ENCODE measurements around the gene OSBP2. TPM values are rescaled to one million over a fixed set of nuclear protein-coding genes. Genes with fewer than 3 reads are reported as not detected.

OSBP2 gene
- polyA plus RNA-seq, 1 donor (not counting 4 experiments of a cell fraction or from before 2014, with no cell fraction given) = 3.0 TPM

DNA sequence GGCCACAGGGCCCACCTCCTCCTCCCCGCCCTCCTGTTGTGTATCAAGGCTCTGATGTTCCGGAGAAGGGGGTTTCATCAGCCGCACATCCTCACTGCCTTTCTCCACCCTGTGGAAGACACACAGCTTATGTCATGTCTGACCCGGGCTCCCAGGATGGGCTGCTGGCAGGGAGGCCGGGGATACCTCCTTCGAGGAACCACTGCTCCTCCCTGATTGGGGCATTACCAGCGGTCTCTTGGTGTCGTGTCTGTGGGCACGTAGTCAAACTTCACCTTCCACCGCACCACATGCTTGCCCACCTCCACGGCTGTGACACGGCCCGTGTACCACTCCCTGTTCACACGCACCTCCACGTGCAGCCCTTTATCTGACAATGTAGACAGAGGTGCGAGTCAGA, 238.0 kb downstream of the OSBP2 start:
- Histone ChIP-seq H3K9me3 (ENCODE audit: control insufficient read depth, low read depth, low read length) (no peaks in the 10 kb centered on the region), H3K9me1 (ENCODE audit: control insufficient read depth, extremely low read depth, insufficient read depth, low read length) (no peaks in the 10 kb centered on the region), H4K20me1 (ENCODE audit: control insufficient read depth, extremely low read depth, insufficient read depth, low read length) (no peaks in the 10 kb centered on the region), H3K4me2 (ENCODE audit: control insufficient read depth, extremely low read depth, insufficient read depth, low read depth, low read length) (no peak overlapping the region), H3K79me2 (ENCODE audit: control insufficient read depth, insufficient read depth, low read length) (no peaks in the 10 kb centered on the region), H2AFZ (ENCODE audit: control insufficient read depth, low read length) (no peak overlapping the region), H3K4me3 (ENCODE audit: control insufficient read depth in 2 of 3, extremely low read depth in 1 of 3, insufficient read depth in 2 of 3, low read depth in 1 of 3, low read length in 3 of 3) (no peak overlapping the region), H3K9ac (ENCODE audit: control insufficient read depth, extremely low read depth, insufficient read depth, low read length) (no peak overlapping the region), H3K4me1 (ENCODE audit: control insufficient read depth, extremely low read depth, insufficient read depth, low read length) (no peaks in the 10 kb centered on the region), H3K27ac (ENCODE audit: control insufficient read depth, insufficient read depth, low read length) (no peak overlapping the region), H3K36me3 (ENCODE audit: control insufficient read depth in 2 of 2, extremely low read depth in 1 of 2, insufficient read depth in 2 of 2, low read length in 2 of 2) (peaks cover 35 to 51% of the 10 kb centered on the region in 2 experiments), H3K27me3 (ENCODE audit: control insufficient read depth, extremely low read depth, insufficient read depth, low read length) (no peaks in the 10 kb centered on the region)
- no peak for TF ChIP-seq EZH2 (IDR thresholded peaks at IDR 0.05; ENCODE audit: low read length)
- TF ChIP-seq, protein P1, sequence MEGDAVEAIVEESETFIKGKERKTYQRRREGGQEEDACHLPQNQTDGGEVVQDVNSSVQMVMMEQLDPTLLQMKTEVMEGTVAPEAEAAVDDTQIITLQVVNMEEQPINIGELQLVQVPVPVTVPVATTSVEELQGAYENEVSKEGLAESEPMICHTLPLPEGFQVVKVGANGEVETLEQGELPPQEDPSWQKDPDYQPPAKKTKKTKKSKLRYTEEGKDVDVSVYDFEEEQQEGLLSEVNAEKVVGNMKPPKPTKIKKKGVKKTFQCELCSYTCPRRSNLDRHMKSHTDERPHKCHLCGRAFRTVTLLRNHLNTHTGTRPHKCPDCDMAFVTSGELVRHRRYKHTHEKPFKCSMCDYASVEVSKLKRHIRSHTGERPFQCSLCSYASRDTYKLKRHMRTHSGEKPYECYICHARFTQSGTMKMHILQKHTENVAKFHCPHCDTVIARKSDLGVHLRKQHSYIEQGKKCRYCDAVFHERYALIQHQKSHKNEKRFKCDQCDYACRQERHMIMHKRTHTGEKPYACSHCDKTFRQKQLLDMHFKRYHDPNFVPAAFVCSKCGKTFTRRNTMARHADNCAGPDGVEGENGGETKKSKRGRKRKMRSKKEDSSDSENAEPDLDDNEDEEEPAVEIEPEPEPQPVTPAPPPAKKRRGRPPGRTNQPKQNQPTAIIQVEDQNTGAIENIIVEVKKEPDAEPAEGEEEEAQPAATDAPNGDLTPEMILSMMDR (optimal IDR thresholded peaks at IDR 0.05 in 1 of 3, IDR thresholded peaks at IDR 0.05 in 1 of 3, conservative IDR thresholded peaks at IDR 0.05 in 1 of 3; ENCODE audit: extremely low read depth in 1 of 3, insufficient read depth in 2 of 3, low read length in 3 of 3) = no peak
- dilution Hi-C loops (cut with MboI; ENCODE audit: extremely low pct_ligation_motif_present, low sequenced_read_pairs) = no loop called here
- FAIRE-seq = no peak
- DNase-seq (ENCODE audit: low read depth, low spot score) = no peak

DNA sequence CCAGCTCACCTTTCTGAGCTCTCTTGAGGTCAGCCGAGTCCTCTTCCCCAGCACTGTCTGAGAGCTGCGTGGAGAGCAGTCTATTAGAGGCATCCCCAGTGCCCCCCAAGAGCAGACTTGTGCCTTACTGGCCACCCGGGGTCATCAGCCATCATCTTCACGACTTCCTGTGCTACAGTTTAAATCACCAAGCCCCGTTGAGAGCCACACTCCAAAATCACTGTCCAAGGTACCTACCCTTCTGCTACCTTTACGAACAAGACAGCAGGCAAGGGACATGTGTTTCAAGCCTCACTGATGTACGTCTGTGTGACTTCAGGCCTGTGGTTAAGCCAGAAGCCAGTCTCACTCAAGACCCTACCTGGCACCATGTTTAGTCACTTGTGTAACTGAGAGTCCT, 238.8 kb downstream of the OSBP2 start:
- no peak overlapping the region for H3K27ac ChIP-seq (ENCODE audit: control insufficient read depth, insufficient read depth, low read length)
- H3K4me1 ChIP-seq (ENCODE audit: control insufficient read depth, extremely low read depth, insufficient read depth, low read length) = no peaks in the 10 kb centered on the region
- FAIRE-seq (no peak), DNase-seq (ENCODE audit: low read depth, low spot score) (no peak)
- no peaks in the 10 kb centered on the region for H3K9me3 ChIP-seq (ENCODE audit: control insufficient read depth, low read depth, low read length)
- TF ChIP-seq EZH2 (IDR thresholded peaks at IDR 0.05; ENCODE audit: low read length) = no peak
- TF ChIP-seq, protein P1 (optimal IDR thresholded peaks at IDR 0.05 in 1 of 3, IDR thresholded peaks at IDR 0.05 in 1 of 3, conservative IDR thresholded peaks at IDR 0.05 in 1 of 3; ENCODE audit: extremely low read depth in 1 of 3, insufficient read depth in 2 of 3, low read length in 3 of 3) = no peak
- H3K4me3 ChIP-seq (ENCODE audit: control insufficient read depth in 2 of 3, extremely low read depth in 1 of 3, insufficient read depth in 2 of 3, low read depth in 1 of 3, low read length in 3 of 3) = no peak overlapping the region
- H3K36me3 ChIP-seq (ENCODE audit: control insufficient read depth in 2 of 2, extremely low read depth in 1 of 2, insufficient read depth in 2 of 2, low read length in 2 of 2) = peaks cover 32 to 46% of the 10 kb centered on the region in 2 experiments
- H3K9me1 ChIP-seq (ENCODE audit: control insufficient read depth, extremely low read depth, insufficient read depth, low read length) = no peaks in the 10 kb centered on the region
- dilution Hi-C loops (cut with MboI; ENCODE audit: extremely low pct_ligation_motif_present, low sequenced_read_pairs) = no loop called here
- no peaks in the 10 kb centered on the region for H3K79me2 ChIP-seq (ENCODE audit: control insufficient read depth, insufficient read depth, low read length)
- no peak overlapping the region for H2AFZ ChIP-seq (ENCODE audit: control insufficient read depth, low read length)
- H3K4me2 ChIP-seq (ENCODE audit: control insufficient read depth, extremely low read depth, insufficient read depth, low read depth, low read length) = no peak overlapping the region
- no peak overlapping the region for H3K9ac ChIP-seq (ENCODE audit: control insufficient read depth, extremely low read depth, insufficient read depth, low read length)
- H3K27me3 ChIP-seq (ENCODE audit: control insufficient read depth, extremely low read depth, insufficient read depth, low read length) = no peaks in the 10 kb centered on the region
- no peaks in the 10 kb centered on the region for H4K20me1 ChIP-seq (ENCODE audit: control insufficient read depth, extremely low read depth, insufficient read depth, low read length)

Measured in keratinocyte (primary cell).